HepG2 (cell line): Measurements from ENCODE around the gene NSMF. TPM values are rescaled to one million over a fixed set of nuclear protein-coding genes. Genes with fewer than 3 reads are reported as not detected.

ENCODE experiments used
- FLYWCH1 ChIP-seq: sonication (generic); formaldehyde crosslinking; IDR thresholded peaks from 2 replicates; pipeline ENCODE4 v1.8.1; 2023; ENCODE audit warnings: mild to moderate bottlenecking, missing genetic modification reagents
- GFI1 ChIP-seq: sonication (generic); formaldehyde crosslinking; IDR thresholded peaks from 2 replicates; pipeline ENCODE4 v1.5.0; 2020; ENCODE audit warnings: missing genetic modification reagents, mild to moderate bottlenecking, borderline replicate concordance
- GPN1 ChIP-seq: sonication (generic); formaldehyde crosslinking; IDR thresholded peaks from 2 replicates; pipeline ENCODE4 v1.5.1; 2020; ENCODE audit warnings: missing genetic modification reagents, borderline replicate concordance
- HNF4A ChIP-seq: sonication (generic); formaldehyde crosslinking; IDR thresholded peaks from 2 replicates; pipeline ENCODE4 v1.4.0; 2020; ENCODE audit warnings: missing genetic modification reagents
- KMT2A ChIP-seq: sonication (generic); formaldehyde crosslinking; IDR thresholded peaks from 2 replicates; pipeline ENCODE4 v1.4.0; 2020; ENCODE audit warnings: missing genetic modification reagents
- PLRG1 ChIP-seq: fragments of 450-650 bp; conservative IDR thresholded peaks from 2 replicates; pipeline ENCODE4 v1.6.1; 2016
- PRMT3 ChIP-seq: sonication (generic); formaldehyde crosslinking; IDR thresholded peaks from 2 replicates; pipeline ENCODE4 v1.8.1; 2022; ENCODE audit warnings: low read depth, mild to moderate bottlenecking, moderate library complexity, missing genetic modification reagents, borderline replicate concordance
- SSRP1 ChIP-seq: IDR thresholded peaks from 2 replicates; pipeline ENCODE4 v1.6.1; 2016; ENCODE audit warnings: control low read depth
- ZNF205 ChIP-seq: IDR thresholded peaks from 2 replicates; pipeline ENCODE4 v1.6.1; 2018; ENCODE audit warnings: missing biosample characterization, missing genetic modification reagents
- ZNF431 ChIP-seq: sonication (generic); formaldehyde crosslinking; IDR thresholded peaks from 2 replicates; pipeline ENCODE4 v1.9.0; 2022; ENCODE audit warnings: missing genetic modification reagents, low read depth, mild to moderate bottlenecking, borderline replicate concordance
- ZNF543 ChIP-seq: sonication (generic); formaldehyde crosslinking; IDR thresholded peaks from 2 replicates; pipeline ENCODE4 v1.4.0; 2020; ENCODE audit warnings: mild to moderate bottlenecking, missing genetic modification reagents
- ZNF768 ChIP-seq: sonication (generic); formaldehyde crosslinking; IDR thresholded peaks from 2 replicates; pipeline ENCODE4 v1.4.0; 2020; ENCODE audit warnings: missing genetic modification reagents
- ZNF780A ChIP-seq: sonication (generic); formaldehyde crosslinking; IDR thresholded peaks from 2 replicates; pipeline ENCODE4 v1.8.0; 2022; ENCODE audit warnings: mild to moderate bottlenecking, missing genetic modification reagents, moderate library complexity
- polyA plus RNA-seq, 8 experiments: library from polyadenylated mRNA; depleted of rRNA in 3 of 8; stranded (reverse) in 7 of 8; unstranded in 1 of 8; fragments of >200 nt; fragmentation: Illumina TruSeq in 4 of 8; extraction: Trizol in 4 of 8; gene quantifications; 2 replicates each; pipeline versions ENCODE4 v1.2.1 to v1.2.3, GENCODE V29; 2011 to 2016; ENCODE audit warnings: low read depth in 4 of 8, missing spikeins in 1 of 8, mixed read lengths in 1 of 8; ENCODE audit not compliant: insufficient read depth in 1 of 8
- total RNA-seq, 5 experiments: library from RNA; depleted of rRNA; stranded (reverse); fragments of >200 nt; fragmentation: Illumina TruSeq; extraction: Trizol; gene quantifications; 2 replicates each; pipeline ENCODE4 v1.2.3, GENCODE V29; 2016; ENCODE audit warnings: low read depth in 1 of 5
- TF ChIP-seq, protein P1 (sequence below): sonication (generic); formaldehyde crosslinking; IDR thresholded peaks from 2 replicates; pipeline ENCODE4 v1.5.0; 2020; ENCODE audit warnings: missing genetic modification reagents
- TF ChIP-seq, protein P2 (sequence below), 2 experiments: sonication (generic) in 1 of 2; formaldehyde crosslinking in 1 of 2; IDR thresholded peaks; 2 replicates each; pipeline versions ENCODE4 v1.4.0 to v1.6.1; 2016 to 2020; ENCODE audit warnings: borderline replicate concordance in 1 of 2, low read depth in 1 of 2, mild to moderate bottlenecking in 1 of 2, missing genetic modification reagents in 1 of 2
- TF ChIP-seq, protein P3 (sequence below): sonication (generic); formaldehyde crosslinking; IDR thresholded peaks from 2 replicates; pipeline ENCODE4 v1.4.0; 2020; ENCODE audit warnings: mild to moderate bottlenecking, missing genetic modification reagents
- TF ChIP-seq, protein P4 (sequence below), 2 experiments: sonication (generic) in 1 of 2; formaldehyde crosslinking in 1 of 2; IDR thresholded peaks; 2 replicates each; pipeline versions ENCODE4 v1.5.1 to v1.6.1; 2011 to 2020; ENCODE audit warnings: borderline replicate concordance in 1 of 2, low read depth in 1 of 2, low read length in 1 of 2, mild to moderate bottlenecking in 1 of 2, missing genetic modification reagents in 1 of 2, moderate library complexity in 1 of 2

NSMF gene
- total and polyA plus RNA-seq, 2 of the 13 experiments (the other 11 are each of a cell fraction or from before 2014, with no cell fraction given): 44.3 to 183 TPM

GRCh38 chr9:137454597-137455358 is 4.4 kb downstream of the NSMF start (continued):
- TF ChIP-seq, protein P1, sequence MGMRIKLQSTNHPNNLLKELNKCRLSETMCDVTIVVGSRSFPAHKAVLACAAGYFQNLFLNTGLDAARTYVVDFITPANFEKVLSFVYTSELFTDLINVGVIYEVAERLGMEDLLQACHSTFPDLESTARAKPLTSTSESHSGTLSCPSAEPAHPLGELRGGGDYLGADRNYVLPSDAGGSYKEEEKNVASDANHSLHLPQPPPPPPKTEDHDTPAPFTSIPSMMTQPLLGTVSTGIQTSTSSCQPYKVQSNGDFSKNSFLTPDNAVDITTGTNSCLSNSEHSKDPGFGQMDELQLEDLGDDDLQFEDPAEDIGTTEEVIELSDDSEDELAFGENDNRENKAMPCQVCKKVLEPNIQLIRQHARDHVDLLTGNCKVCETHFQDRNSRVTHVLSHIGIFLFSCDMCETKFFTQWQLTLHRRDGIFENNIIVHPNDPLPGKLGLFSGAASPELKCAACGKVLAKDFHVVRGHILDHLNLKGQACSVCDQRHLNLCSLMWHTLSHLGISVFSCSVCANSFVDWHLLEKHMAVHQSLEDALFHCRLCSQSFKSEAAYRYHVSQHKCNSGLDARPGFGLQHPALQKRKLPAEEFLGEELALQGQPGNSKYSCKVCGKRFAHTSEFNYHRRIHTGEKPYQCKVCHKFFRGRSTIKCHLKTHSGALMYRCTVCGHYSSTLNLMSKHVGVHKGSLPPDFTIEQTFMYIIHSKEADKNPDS: no peak
- peak; percentile 94 for TF ChIP-seq HNF4A (CRISPR knock-in tag)
- TF ChIP-seq, protein P2, sequence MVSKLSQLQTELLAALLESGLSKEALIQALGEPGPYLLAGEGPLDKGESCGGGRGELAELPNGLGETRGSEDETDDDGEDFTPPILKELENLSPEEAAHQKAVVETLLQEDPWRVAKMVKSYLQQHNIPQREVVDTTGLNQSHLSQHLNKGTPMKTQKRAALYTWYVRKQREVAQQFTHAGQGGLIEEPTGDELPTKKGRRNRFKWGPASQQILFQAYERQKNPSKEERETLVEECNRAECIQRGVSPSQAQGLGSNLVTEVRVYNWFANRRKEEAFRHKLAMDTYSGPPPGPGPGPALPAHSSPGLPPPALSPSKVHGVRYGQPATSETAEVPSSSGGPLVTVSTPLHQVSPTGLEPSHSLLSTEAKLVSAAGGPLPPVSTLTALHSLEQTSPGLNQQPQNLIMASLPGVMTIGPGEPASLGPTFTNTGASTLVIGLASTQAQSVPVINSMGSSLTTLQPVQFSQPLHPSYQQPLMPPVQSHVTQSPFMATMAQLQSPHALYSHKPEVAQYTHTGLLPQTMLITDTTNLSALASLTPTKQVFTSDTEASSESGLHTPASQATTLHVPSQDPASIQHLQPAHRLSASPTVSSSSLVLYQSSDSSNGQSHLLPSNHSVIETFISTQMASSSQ (IDR thresholded peaks at IDR 0.05; ENCODE audit: low read depth): no peak
- TF ChIP-seq, protein P2 (CRISPR knock-in tag; IDR thresholded peaks at IDR 0.05; ENCODE audit: borderline replicate concordance): peak; percentile 68
- TF ChIP-seq KMT2A (CRISPR knock-in tag): peak; percentile 69
- TF ChIP-seq GFI1: peak; percentile 85
- no peak for TF ChIP-seq GPN1 (CRISPR knock-in tag)
- peak; percentile 78; the same call in 1 of the 2 replicates for TF ChIP-seq ZNF431
- 0 out of 2 replicates have a peak, but pooled peaks have one; percentile 80 for TF ChIP-seq FLYWCH1 (CRISPR knock-in tag)
- peak; percentile 39; the same call in 1 of the 2 replicates for TF ChIP-seq ZNF768 (CRISPR knock-in tag)
- TF ChIP-seq, protein P3, sequence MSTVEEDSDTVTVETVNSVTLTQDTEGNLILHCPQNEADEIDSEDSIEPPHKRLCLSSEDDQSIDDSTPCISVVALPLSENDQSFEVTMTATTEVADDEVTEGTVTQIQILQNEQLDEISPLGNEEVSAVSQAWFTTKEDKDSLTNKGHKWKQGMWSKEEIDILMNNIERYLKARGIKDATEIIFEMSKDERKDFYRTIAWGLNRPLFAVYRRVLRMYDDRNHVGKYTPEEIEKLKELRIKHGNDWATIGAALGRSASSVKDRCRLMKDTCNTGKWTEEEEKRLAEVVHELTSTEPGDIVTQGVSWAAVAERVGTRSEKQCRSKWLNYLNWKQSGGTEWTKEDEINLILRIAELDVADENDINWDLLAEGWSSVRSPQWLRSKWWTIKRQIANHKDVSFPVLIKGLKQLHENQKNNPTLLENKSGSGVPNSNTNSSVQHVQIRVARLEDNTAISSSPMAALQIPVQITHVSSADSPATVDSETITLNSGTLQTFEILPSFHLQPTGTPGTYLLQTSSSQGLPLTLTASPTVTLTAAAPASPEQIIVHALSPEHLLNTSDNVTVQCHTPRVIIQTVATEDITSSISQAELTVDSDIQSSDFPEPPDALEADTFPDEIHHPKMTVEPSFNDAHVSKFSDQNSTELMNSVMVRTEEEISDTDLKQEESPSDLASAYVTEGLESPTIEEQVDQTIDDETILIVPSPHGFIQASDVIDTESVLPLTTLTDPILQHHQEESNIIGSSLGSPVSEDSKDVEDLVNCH (CRISPR knock-in tag): no peak
- TF ChIP-seq, protein P4, sequence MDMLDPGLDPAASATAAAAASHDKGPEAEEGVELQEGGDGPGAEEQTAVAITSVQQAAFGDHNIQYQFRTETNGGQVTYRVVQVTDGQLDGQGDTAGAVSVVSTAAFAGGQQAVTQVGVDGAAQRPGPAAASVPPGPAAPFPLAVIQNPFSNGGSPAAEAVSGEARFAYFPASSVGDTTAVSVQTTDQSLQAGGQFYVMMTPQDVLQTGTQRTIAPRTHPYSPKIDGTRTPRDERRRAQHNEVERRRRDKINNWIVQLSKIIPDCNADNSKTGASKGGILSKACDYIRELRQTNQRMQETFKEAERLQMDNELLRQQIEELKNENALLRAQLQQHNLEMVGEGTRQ (IDR thresholded peaks at IDR 0.05; ENCODE audit: low read depth, low read length): peak; percentile 56
- TF ChIP-seq, protein P4 (CRISPR knock-in tag; IDR thresholded peaks at IDR 0.05; ENCODE audit: borderline replicate concordance): peak; percentile 80
- TF ChIP-seq PRMT3: no peak
- TF ChIP-seq ZNF205 (CRISPR knock-in tag): 0 out of 2 replicates have a peak, but pooled peaks have one; percentile 42
- TF ChIP-seq PLRG1: no peak
- TF ChIP-seq ZNF780A (CRISPR knock-in tag): no peak
- TF ChIP-seq SSRP1: no peak
- TF ChIP-seq ZNF543 (CRISPR knock-in tag): peak; percentile 91
